Caco-2 (cell line): Measurements from ENCODE around the gene RASEF. TPM values are rescaled to one million over a fixed set of nuclear protein-coding genes. Genes with fewer than 3 reads are reported as not detected.

Experiments used
- BruUV-seq: library from RNA; stranded (reverse); fragments of 400-500 nt; replicated peaks from 2 replicates; lab custom pipeline; 2021; lab: Mats Ljungman, UMichigan
- CTCF ChIA-PET: fragments of 300-600 bp; sonication (Branson Sonifier 250); formaldehyde crosslinking; loops from one replicate; lab custom pipeline; 2022; ENCODE audit warnings: antibody characterized with exemption; lab: Charles Lee
- POLR2A ChIA-PET: fragments of 300-600 bp; sonication (Branson Sonifier 250); formaldehyde crosslinking; loops from one replicate; lab custom pipeline; 2022; ENCODE audit warnings: antibody characterized with exemption; lab: Charles Lee
- DNase-seq, 2 experiments: peaks; one replicate each; pipeline versions ENCODE4 v3.0.0 to v3.0.0-alpha.2; 2020 to 2022
- H3K27me3 ChIP-seq: replicated peaks from 2 replicates; pipeline ENCODE4 v1.6.0; 2011; ENCODE audit warnings: low read length; ENCODE audit not compliant: control insufficient read depth, insufficient read depth
- H3K36me3 ChIP-seq: 2 replicates; pipeline ENCODE4 v1.5.1; 2011; ENCODE audit warnings: low read length; ENCODE audit not compliant: control insufficient read depth, insufficient read depth
- H3K4me1 ChIP-seq: fragments of 250-450 bp; sonication (Bioruptor Pico); 2 replicates; pipeline ENCODE4 v1.5.1; 2020; ENCODE audit warnings: mild to moderate bottlenecking
- H3K4me3 ChIP-seq: 2 replicates; pipeline ENCODE4 v1.5.1; 2011; ENCODE audit warnings: low read depth, mild to moderate bottlenecking, control low read depth, low read length
- H3K9me3 ChIP-seq: fragments of 250-450 bp; sonication (Bioruptor Pico); 2 replicates; pipeline ENCODE4 v1.5.1; 2020; ENCODE audit warnings: mild to moderate bottlenecking, moderate library complexity
- H3K27ac Mint-ChIP-seq: one replicate; pipeline ENCODE4 v1.8.0; 2022; ENCODE audit warnings: mixed read lengths; ENCODE audit not compliant: unreplicated experiment
- H3K27me3 Mint-ChIP-seq: one replicate; pipeline ENCODE4 v1.8.0; 2022; ENCODE audit warnings: mixed read lengths; ENCODE audit not compliant: insufficient read depth, unreplicated experiment
- H3K36me3 Mint-ChIP-seq: one replicate; pipeline ENCODE4 v1.8.0; 2022; ENCODE audit warnings: mild to moderate bottlenecking, mixed read lengths; ENCODE audit not compliant: insufficient read depth, unreplicated experiment
- H3K4me1 Mint-ChIP-seq: one replicate; pipeline ENCODE4 v1.8.0; 2022; ENCODE audit warnings: low read depth, mixed read lengths; ENCODE audit not compliant: unreplicated experiment
- H3K4me3 Mint-ChIP-seq: one replicate; pipeline ENCODE4 v1.8.0; 2022; ENCODE audit warnings: mild to moderate bottlenecking, moderate library complexity, mixed read lengths; ENCODE audit not compliant: unreplicated experiment
- H3K9me3 Mint-ChIP-seq: one replicate; pipeline ENCODE4 v1.8.0; 2022; ENCODE audit warnings: mixed read lengths; ENCODE audit not compliant: unreplicated experiment
- CTCF ChIP-seq, 2 experiments: fragments of 200-600 bp in 1 of 2; IDR thresholded peaks; 1 replicate in 1 of 2; 2 replicates in 1 of 2; pipeline versions ENCODE4 v1.5.1 to v1.8.0; 2011 to 2022; ENCODE audit warnings: antibody characterized with exemption in 1 of 2, control low read depth in 1 of 2, inconsistent platforms in 1 of 2, low read depth in 1 of 2, low read length in 1 of 2, mild to moderate bottlenecking in 1 of 2, moderate library complexity in 1 of 2; ENCODE audit not compliant: insufficient read depth in 1 of 2, severe bottlenecking in 1 of 2, unreplicated experiment in 1 of 2
- intact Hi-C: fragments of 100-400 bp; cut with micrococcal nuclease; formaldehyde crosslinking; loops from one replicate; pipeline ENCODE4 v1.10.0; 2022; ENCODE audit not compliant: unreplicated experiment
- total RNA-seq: library from RNA; stranded (reverse); gene quantifications from 2 replicates; pipeline ENCODE4 v1.2.3, GENCODE V29; 2022

Gene RASEF
- total RNA-seq, 1 experiment from 2014 or later = 0.32 TPM

DNA sequence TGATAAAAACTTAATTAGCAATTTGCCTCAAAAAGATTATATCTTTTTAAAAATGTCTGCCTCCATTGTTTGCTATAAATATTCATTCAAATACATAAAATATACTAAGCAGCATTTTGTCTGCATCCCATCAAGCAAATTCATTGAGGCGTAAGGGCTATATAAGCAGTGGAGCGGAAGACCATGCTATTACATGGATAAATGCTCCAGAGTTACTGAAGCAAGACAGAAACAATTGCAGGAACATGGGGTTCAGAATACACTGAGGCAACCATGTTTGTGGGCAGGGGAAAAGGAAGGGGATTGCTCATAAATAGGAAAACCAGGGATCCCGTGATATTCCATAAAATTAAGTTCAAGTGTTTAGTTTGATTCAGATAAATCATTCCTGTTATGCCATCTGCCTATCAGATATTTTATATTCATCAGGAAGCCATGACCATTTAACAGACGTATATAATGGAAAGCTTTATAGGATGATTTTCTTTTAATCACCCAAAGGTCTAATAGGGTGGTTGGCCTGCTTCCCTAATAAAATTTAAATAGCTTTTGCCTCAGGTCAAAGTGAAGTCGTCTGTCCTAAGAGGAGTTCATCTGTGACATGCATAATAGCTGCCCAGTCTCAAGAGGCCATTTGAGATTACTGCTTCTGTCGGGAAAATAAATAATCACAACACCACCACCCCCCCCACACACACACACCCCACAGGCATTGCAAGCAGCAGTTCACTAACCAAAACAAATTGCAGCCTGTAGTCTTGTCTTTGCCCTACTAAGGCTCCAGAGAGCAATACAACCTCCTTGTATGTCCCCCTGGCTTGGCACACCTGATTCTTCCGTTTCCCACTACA, 105.2 kb downstream of the RASEF start:
- Mint-ChIP-seq H3K4me1 (no peaks in the 10 kb centered on the region), H3K36me3 (no peaks in the 10 kb centered on the region), H3K27me3 (no peaks in the 10 kb centered on the region), H3K4me3 (no peak overlapping the region), H3K27ac (no peak overlapping the region), H3K9me3 (no peaks in the 10 kb centered on the region)
- Histone ChIP-seq H3K36me3 (no peaks in the 10 kb centered on the region), H3K9me3 (no peaks in the 10 kb centered on the region), H3K4me1 (no peaks in the 10 kb centered on the region), H3K27me3 (no peaks in the 10 kb centered on the region), H3K4me3 (no peak overlapping the region)
- ChIA-PET CTCF (no interaction called here), POLR2A (no interaction called here)
- intact Hi-C loops = no loop called here
- TF ChIP-seq CTCF (IDR thresholded peaks at IDR 0.05; ENCODE audit: insufficient read depth in 1 of 2, low read depth in 1 of 2, low read length in 1 of 2, severe bottlenecking in 1 of 2, unreplicated experiment in 1 of 2) = no peak
- no TSS peak for BruUV-seq
- no peak for DNase-seq

DNA sequence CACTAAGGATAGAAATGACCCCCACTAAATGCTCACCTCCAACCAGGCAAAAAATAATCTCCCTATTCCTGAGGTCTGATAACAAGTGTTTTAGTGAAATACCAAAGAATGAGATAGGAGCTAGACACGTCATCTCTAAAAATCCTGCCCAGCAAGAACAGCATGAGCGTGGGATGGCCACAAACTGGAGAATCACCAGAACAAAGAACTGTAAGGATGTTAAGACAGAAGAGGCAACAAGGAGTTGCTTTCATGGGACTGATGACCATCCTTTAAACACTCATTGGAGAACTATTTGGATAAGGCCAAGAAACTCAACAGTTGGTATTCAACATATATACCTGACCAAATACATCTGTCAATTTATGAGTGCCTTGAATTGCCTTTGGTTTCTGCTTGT, 113.7 kb downstream of the RASEF start:
- intact Hi-C loops = no loop called here
- CTCF ChIA-PET = no interaction called here
- TF ChIP-seq CTCF (IDR thresholded peaks at IDR 0.05; ENCODE audit: insufficient read depth in 1 of 2, low read depth in 1 of 2, low read length in 1 of 2, severe bottlenecking in 1 of 2, unreplicated experiment in 1 of 2) = no peak
- Mint-ChIP-seq H3K27me3 (peaks cover 3% of the 10 kb centered on the region), H3K36me3 (no peaks in the 10 kb centered on the region), H3K9me3 (no peaks in the 10 kb centered on the region), H3K27ac (no peak overlapping the region), H3K4me1 (no peaks in the 10 kb centered on the region), H3K4me3 (no peak overlapping the region)
- H3K9me3 ChIP-seq = no peaks in the 10 kb centered on the region
- H3K4me1 ChIP-seq = no peaks in the 10 kb centered on the region
- no peak for DNase-seq
- POLR2A ChIA-PET = no interaction called here
- no peaks in the 10 kb centered on the region for H3K27me3 ChIP-seq
- BruUV-seq = no TSS peak
- no peaks in the 10 kb centered on the region for H3K36me3 ChIP-seq
- H3K4me3 ChIP-seq = no peak overlapping the region

DNA sequence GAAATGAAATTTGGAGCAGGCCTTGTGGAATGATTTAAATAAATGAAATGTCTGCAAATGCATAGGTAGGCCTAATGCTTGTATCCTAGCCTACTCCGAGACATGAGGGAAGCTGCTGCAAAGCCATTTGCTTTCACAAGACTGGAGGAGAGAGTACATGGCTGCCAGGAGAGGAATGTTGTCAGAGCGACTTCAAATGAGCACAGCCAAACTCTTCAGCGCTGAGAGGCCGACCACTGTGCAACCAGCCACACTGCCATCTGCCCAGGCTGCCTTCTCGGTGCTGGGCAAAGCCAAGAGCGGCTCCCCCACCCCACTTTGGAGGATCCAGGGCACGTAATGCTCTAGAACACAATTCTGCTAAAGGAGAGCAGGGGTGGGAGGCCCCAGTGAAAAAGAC, 122.6 kb downstream of the RASEF start:
- ChIA-PET POLR2A (no interaction called here), CTCF (no interaction called here)
- no peaks in the 10 kb centered on the region for H3K9me3 ChIP-seq
- no peaks in the 10 kb centered on the region for H3K36me3 ChIP-seq
- Mint-ChIP-seq H3K4me3 (no peak overlapping the region), H3K4me1 (no peaks in the 10 kb centered on the region), H3K9me3 (no peaks in the 10 kb centered on the region), H3K36me3 (no peaks in the 10 kb centered on the region), H3K27ac (no peak overlapping the region), H3K27me3 (no peaks in the 10 kb centered on the region)
- no peak for TF ChIP-seq CTCF (IDR thresholded peaks at IDR 0.05; ENCODE audit: insufficient read depth in 1 of 2, low read depth in 1 of 2, low read length in 1 of 2, severe bottlenecking in 1 of 2, unreplicated experiment in 1 of 2)
- intact Hi-C loops = no loop called here
- peaks cover 5% of the 10 kb centered on the region; the same call in 1 of the 2 replicates for H3K4me1 ChIP-seq
- BruUV-seq = no TSS peak
- H3K4me3 ChIP-seq = no peak overlapping the region
- DNase-seq = no peak
- H3K27me3 ChIP-seq = no peaks in the 10 kb centered on the region
